Tibial nerve (tissue), 3 donors: ENCODE results near the gene NPFFR1.

Experiments used
- EP300 ChIP-seq, 2 donors: sonication (generic); formaldehyde crosslinking; IDR thresholded peaks; one replicate each; pipeline ENCODE4 v1.6.1; 2017; ENCODE audit warnings: antibody characterized with exemption in 2 of 2, mild to moderate bottlenecking in 1 of 2
- POLR2A ChIP-seq, 2 donors: fragments of 450-650 bp; IDR thresholded peaks; one replicate each; pipeline ENCODE4 v1.6.1; 2017; ENCODE audit warnings: antibody characterized with exemption in 2 of 2, mild to moderate bottlenecking in 2 of 2, moderate library complexity in 2 of 2

DNA sequence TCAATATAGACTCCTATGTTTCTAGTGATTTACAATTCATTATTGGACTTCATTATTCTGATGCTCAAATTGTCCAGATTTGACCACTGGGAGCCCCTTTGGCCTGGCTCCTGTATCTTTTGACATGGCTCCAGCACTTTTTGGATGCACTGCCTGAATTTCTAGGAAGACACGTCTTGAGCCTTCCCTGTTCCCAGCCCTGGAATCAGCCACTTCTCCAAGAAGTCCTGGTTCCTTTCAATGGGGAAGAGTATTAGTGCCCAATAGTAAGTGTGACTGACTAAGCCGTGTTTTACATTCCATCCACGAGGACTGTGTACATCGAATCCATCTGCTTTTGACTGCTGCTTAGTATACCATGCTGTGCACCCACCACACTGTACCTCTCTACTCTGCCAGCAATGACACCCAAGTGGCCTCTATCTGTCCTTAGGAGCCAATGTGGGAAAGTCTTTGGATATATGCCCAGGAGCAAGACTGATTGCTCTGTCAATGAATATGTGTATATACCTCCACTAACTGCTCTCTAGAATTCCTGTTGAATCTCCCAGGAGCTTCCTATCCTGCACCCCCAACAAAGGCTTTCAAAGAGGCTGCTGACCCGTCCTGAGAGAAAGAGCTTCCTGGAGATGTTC lies 23.2 kb upstream of the NPFFR1 start:
- TF ChIP-seq EP300 (IDR thresholded peaks at IDR 0.05) (no peak), POLR2A (IDR thresholded peaks at IDR 0.05) (no peak)
